CD14-positive monocyte (primary cell): ENCODE results near the gene TEX11. TPM values are rescaled to one million over a fixed set of nuclear protein-coding genes. Genes with fewer than 3 reads are reported as not detected.
"Not testable (repeated sequence)": the region's sequence is repeated elsewhere in the genome, so short reads cannot be mapped to it uniquely, and the experiment has no call there.

Source experiments
- DNase-seq, 3 donors: peaks; one replicate each; pipeline ENCODE4 v3.0.0-alpha.2; 2011 to 2022
- H2AFZ ChIP-seq: 2 replicates; pipeline ENCODE4 v1.6.0; 2012; ENCODE audit warnings: mild to moderate bottlenecking, low read depth, low read length, inconsistent platforms; ENCODE audit not compliant: insufficient read depth, poor library complexity, severe bottlenecking
- H3K27ac ChIP-seq, 2 donors: 1 replicate in 1 of 2; 2 replicates in 1 of 2; pipeline ENCODE4 v1.5.1; 2012 to 2013; ENCODE audit warnings: low read length in 2 of 2, control low read depth in 1 of 2, inconsistent platforms in 1 of 2, low read depth in 1 of 2, mild to moderate bottlenecking in 1 of 2
- H3K27me3 ChIP-seq, 2 donors: one replicate each; pipeline versions ENCODE4 v1.6.0 to v1.6.1; 2011 to 2013; ENCODE audit warnings: low read length in 2 of 2; ENCODE audit not compliant: control insufficient read depth in 2 of 2, insufficient read depth in 2 of 2
- H3K36me3 ChIP-seq, 2 donors: replicated peaks in 1 of 2; 1 replicate in 1 of 2; 2 replicates in 1 of 2; pipeline versions ENCODE4 v1.5.1 to v1.6.1; 2012 to 2013; ENCODE audit warnings: low read length in 2 of 2, control low read depth in 1 of 2, inconsistent platforms in 1 of 2, mild to moderate bottlenecking in 1 of 2; ENCODE audit not compliant: insufficient read depth in 2 of 2, control insufficient read depth in 1 of 2
- H3K4me1 ChIP-seq, 2 donors: 1 replicate in 1 of 2; 2 replicates in 1 of 2; pipeline versions ENCODE4 v1.5.1 to v1.6.1; 2012 to 2013; ENCODE audit warnings: low read length in 2 of 2, control low read depth in 1 of 2, inconsistent platforms in 1 of 2, mild to moderate bottlenecking in 1 of 2, moderate library complexity in 1 of 2; ENCODE audit not compliant: insufficient read depth in 2 of 2, control insufficient read depth in 1 of 2
- H3K4me2 ChIP-seq: replicated peaks from 2 replicates; pipeline ENCODE3; 2012; ENCODE audit warnings: low read length, moderate library complexity, mild to moderate bottlenecking; ENCODE audit not compliant: poor library complexity, severe bottlenecking; ENCODE audit errors: extremely low read depth
- H3K4me3 ChIP-seq, 3 experiments: fragments of 200-600 bp in 1 of 3; sonication (generic) in 1 of 3; replicated peaks in 1 of 3; 1 replicate in 2 of 3; 2 replicates in 1 of 3; pipeline ENCODE4 v1.5.1; 2011 to 2013; ENCODE audit warnings: low read length in 3 of 3, mild to moderate bottlenecking in 3 of 3, control low read depth in 2 of 3, low read depth in 2 of 3, inconsistent platforms in 1 of 3, moderate library complexity in 1 of 3
- H3K79me2 ChIP-seq: 2 replicates; pipeline ENCODE4 v1.6.0; 2012; ENCODE audit warnings: mild to moderate bottlenecking, control low read depth, inconsistent platforms, low read length, moderate library complexity; ENCODE audit not compliant: insufficient read depth
- H3K9ac ChIP-seq: 2 replicates; pipeline ENCODE4 v1.6.0; 2017; ENCODE audit warnings: low read length, mild to moderate bottlenecking; ENCODE audit not compliant: insufficient read depth, poor library complexity, severe bottlenecking
- H3K9me3 ChIP-seq, 2 donors: replicated peaks in 1 of 2; 1 replicate in 1 of 2; 2 replicates in 1 of 2; pipeline versions ENCODE4 v1.5.1 to v1.6.1; 2012 to 2013; ENCODE audit warnings: low read length in 2 of 2, control low read depth in 1 of 2; ENCODE audit not compliant: control insufficient read depth in 1 of 2, insufficient read depth in 1 of 2
- H4K20me1 ChIP-seq: 2 replicates; pipeline ENCODE4 v1.6.0; 2012; ENCODE audit warnings: mild to moderate bottlenecking, low read length, control low read depth, moderate library complexity; ENCODE audit not compliant: insufficient read depth
- H3K27ac Mint-ChIP-seq, 7 donors: one replicate each; pipeline ENCODE4 v1.8.0; 2020; ENCODE audit warnings: mild to moderate bottlenecking in 7 of 7, mixed read lengths in 7 of 7, moderate library complexity in 6 of 7, inconsistent platforms in 2 of 7
- H3K27me3 Mint-ChIP-seq, 3 donors: one replicate each; pipeline ENCODE4 v1.8.0; 2021 to 2022; ENCODE audit warnings: low read depth in 3 of 3, mild to moderate bottlenecking in 3 of 3, mixed read lengths in 3 of 3, moderate library complexity in 3 of 3, inconsistent platforms in 1 of 3
- H3K36me3 Mint-ChIP-seq, 2 donors: one replicate each; pipeline ENCODE4 v1.8.0; 2020; ENCODE audit warnings: mixed read lengths in 2 of 2, inconsistent platforms in 1 of 2, mild to moderate bottlenecking in 1 of 2
- H3K4me1 Mint-ChIP-seq: one replicate; pipeline ENCODE4 v1.8.0; 2020; ENCODE audit warnings: mild to moderate bottlenecking, mixed read lengths
- H3K4me3 Mint-ChIP-seq, 2 donors: one replicate each; pipeline ENCODE4 v1.8.0; 2020; ENCODE audit warnings: mild to moderate bottlenecking in 2 of 2, mixed read lengths in 2 of 2, moderate library complexity in 1 of 2
- H3K9me3 Mint-ChIP-seq, 7 donors: one replicate each; pipeline ENCODE4 v1.8.0; 2020 to 2022; ENCODE audit warnings: mixed read lengths in 7 of 7, mild to moderate bottlenecking in 6 of 7, moderate library complexity in 6 of 7, inconsistent platforms in 2 of 7
- CTCF ChIP-seq: fragments of 200-600 bp; IDR thresholded peaks from one replicate; pipeline ENCODE4 v1.8.0; 2022; ENCODE audit warnings: antibody characterized with exemption, mild to moderate bottlenecking
- WGBS: methylation state at CpG from one replicate; pipeline ENCODE4 v1.1.5; 2013; ENCODE audit warnings: missing lambda C conversion rate; ENCODE audit not compliant: insufficient coverage; 5-methylcytosine and 5-hydroxymethylcytosine counted together
- intact Hi-C, 2 donors: fragments of 100-400 bp; cut with micrococcal nuclease; formaldehyde crosslinking; loops; one replicate each; pipeline versions ENCODE4 v1.15.0 to v1.15.1; 2023
- polyA plus RNA-seq, 3 donors: library from polyadenylated mRNA; depleted of rRNA in 1 of 3; unstranded in 2 of 3; stranded (reverse) in 1 of 3; fragments of 300-500 nt in 2 of 3; fragments of >200 nt in 1 of 3; fragmentation: Illumina TruSeq in 2 of 3; gene quantifications; 1 replicate in 2 of 3; 2 replicates in 1 of 3; pipeline ENCODE4 v1.2.3, GENCODE V29; 2012 to 2021

The TEX11 gene
- polyA plus RNA-seq, 3 donors = not detected

- H3K79me2 ChIP-seq, H3K36me3 Mint-ChIP-seq, H3K4me1 ChIP-seq, H4K20me1 ChIP-seq, H3K4me3 ChIP-seq, H3K27ac Mint-ChIP-seq, H3K4me2 ChIP-seq, H3K4me1 Mint-ChIP-seq, H3K9me3 ChIP-seq, H2AFZ ChIP-seq, H3K36me3 ChIP-seq, intact Hi-C loops, H3K9ac ChIP-seq, H3K4me3 Mint-ChIP-seq, H3K27me3 Mint-ChIP-seq, DNase-seq, H3K27ac ChIP-seq, H3K27me3 ChIP-seq: not testable (repeated sequence)
- WGBS = no CpG with 5 or more reads among the region's 1 CpG
- H3K9me3 Mint-ChIP-seq = peaks cover 0 to 19% (median 10%) of the 10 kb centered on the region in 7 donors
Measured at GRCh38 chrX:70843620-70844019, 64.9 kb downstream of the TEX11 start.

- no peak for TF ChIP-seq CTCF
- H3K27me3 ChIP-seq = no peaks in the 10 kb centered on the region
- H3K9me3 ChIP-seq = peaks cover 0 to 3% of the 10 kb centered on the region in 2 donors
- Mint-ChIP-seq H3K27ac (no peak overlapping the region), H3K36me3 (no peaks in the 10 kb centered on the region), H3K4me3 (no peak overlapping the region), H3K27me3 (peaks cover 3 to 7% (median 4%) of the 10 kb centered on the region in 3 donors), H3K4me1 (no peaks in the 10 kb centered on the region), H3K9me3 (peaks cover under 1 to 17% (median 10%) of the 10 kb centered on the region in 7 donors)
- H3K36me3 ChIP-seq = no peaks in the 10 kb centered on the region
- no peak overlapping the region for H3K27ac ChIP-seq
- no peak overlapping the region for H3K4me2 ChIP-seq
- H3K9ac ChIP-seq = no peak overlapping the region
- H3K4me1 ChIP-seq = no peaks in the 10 kb centered on the region
- intact Hi-C loops = no loop called here
- DNase-seq = no peak
- H4K20me1 ChIP-seq = no peaks in the 10 kb centered on the region
- H2AFZ ChIP-seq = no peak overlapping the region
- WGBS = no CpG with 5 or more reads among the region's 7 CpGs
- no peak overlapping the region for H3K4me3 ChIP-seq
- no peaks in the 10 kb centered on the region for H3K79me2 ChIP-seq
Measured at GRCh38 chrX:70834589-70834988, 73.9 kb downstream of the TEX11 start.
